ENCODE results near the gene FKBP10.
"Not testable (repeated sequence)": the region's sequence is repeated elsewhere in the genome, so short reads cannot be mapped to it uniquely, and the experiment has no call there.

Gene FKBP10

DNA sequence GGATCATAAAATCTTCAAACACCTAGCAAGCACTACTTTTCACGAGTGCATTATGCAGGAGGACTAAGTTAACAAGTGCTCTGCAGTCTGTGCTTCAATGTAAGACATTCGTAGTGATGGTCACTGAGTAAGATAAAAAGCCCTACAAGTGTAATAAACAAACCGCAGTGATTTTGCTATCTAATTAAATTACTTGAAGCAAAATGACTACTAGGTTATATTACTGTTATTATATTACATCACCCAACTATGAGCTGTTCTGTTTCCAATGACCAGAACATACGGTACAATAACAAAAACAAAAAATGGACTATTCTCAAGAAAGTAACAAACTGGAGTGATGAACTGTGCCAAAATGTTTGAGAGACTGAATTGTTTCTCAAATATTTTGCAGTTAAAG, 36.0 kb downstream of the FKBP10 start:
- ChIA-PET POLR2A (interaction anchor here (1.4 to 2.5 kb wide), 6 partner anchors 12 to 160 kb away, joined by 4 to 11 read pairs (median 6); partner anchors contain the start of genes ACLY, EIF1, KLHL11 and NT5C3B), CTCF (interaction anchor here (1.2 to 1.3 kb wide), 2 partner anchors 14 to 37 kb away, joined by 4 to 6 read pairs; partner anchors contain the start of gene P3H4)
- TF ChIP-seq BHLHE40 (IDR thresholded peaks at IDR 0.05; ENCODE audit: borderline replicate concordance) (no peak), FOXA1 (IDR thresholded peaks at IDR 0.05) (no peak), SUZ12 (IDR thresholded peaks at IDR 0.05) (no peak), NFRKB (IDR thresholded peaks at IDR 0.05) (no peak), L3MBTL2 (conservative IDR thresholded peaks at IDR 0.05) (no peak), FOXK2 (IDR thresholded peaks at IDR 0.05) (no peak), ELF4 (IDR thresholded peaks at IDR 0.05) (no peak), ZNF384 (IDR thresholded peaks at IDR 0.05) (no peak), FOXM1 (IDR thresholded peaks at IDR 0.05; ENCODE audit: borderline replicate concordance) (no peak), LEF1 (IDR thresholded peaks at IDR 0.05; ENCODE audit: borderline replicate concordance) (no peak), SP1 (IDR thresholded peaks at IDR 0.05) (no peak)
- TF ChIP-seq, protein P1, sequence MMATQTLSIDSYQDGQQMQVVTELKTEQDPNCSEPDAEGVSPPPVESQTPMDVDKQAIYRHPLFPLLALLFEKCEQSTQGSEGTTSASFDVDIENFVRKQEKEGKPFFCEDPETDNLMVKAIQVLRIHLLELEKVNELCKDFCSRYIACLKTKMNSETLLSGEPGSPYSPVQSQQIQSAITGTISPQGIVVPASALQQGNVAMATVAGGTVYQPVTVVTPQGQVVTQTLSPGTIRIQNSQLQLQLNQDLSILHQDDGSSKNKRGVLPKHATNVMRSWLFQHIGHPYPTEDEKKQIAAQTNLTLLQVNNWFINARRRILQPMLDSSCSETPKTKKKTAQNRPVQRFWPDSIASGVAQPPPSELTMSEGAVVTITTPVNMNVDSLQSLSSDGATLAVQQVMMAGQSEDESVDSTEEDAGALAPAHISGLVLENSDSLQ (IDR thresholded peaks at IDR 0.05): no peak
- no peak for DNase-seq (ENCODE audit: extremely low spot score)

DNA sequence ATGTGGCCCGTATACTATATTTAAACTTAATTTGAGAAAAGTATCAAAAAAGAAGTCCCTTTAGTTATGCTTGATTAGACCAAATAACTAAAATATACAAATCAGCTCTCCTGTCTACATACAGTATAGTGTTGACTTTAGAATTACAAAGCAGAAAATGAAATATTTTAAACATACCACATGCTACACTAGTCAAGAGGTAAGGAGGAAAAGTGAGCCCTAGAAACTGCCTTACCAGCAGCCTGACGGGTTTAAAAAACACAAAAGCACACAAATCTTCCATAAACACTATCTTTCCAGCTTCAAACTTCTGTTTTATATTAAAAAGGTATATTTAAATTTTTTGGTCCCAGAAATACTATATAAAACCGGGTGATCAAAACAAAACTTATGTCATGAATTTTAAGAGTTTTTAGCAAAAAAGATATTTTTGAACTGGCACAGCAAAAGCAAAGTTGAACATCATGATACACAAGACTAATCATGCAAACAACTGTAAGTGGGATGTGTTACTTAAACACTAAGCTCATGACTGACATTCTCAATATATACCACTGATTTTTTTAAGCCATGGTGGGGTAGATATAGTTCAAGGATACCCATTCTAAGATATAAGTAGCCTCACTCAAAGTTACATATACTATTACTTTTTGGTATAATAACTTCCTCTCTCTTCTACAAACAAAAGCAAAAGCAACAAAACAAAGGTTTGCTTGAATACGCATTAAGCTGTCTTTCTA, 36.6 kb downstream of the FKBP10 start:
- TF ChIP-seq L3MBTL2 (conservative IDR thresholded peaks at IDR 0.05) (no peak), FOXK2 (IDR thresholded peaks at IDR 0.05) (no peak), TARDBP (IDR thresholded peaks at IDR 0.05) (no peak), SP1 (IDR thresholded peaks at IDR 0.05) (no peak), ZNF384 (IDR thresholded peaks at IDR 0.05) (no peak), ARNT (IDR thresholded peaks at IDR 0.05) (no peak), NFRKB (IDR thresholded peaks at IDR 0.05) (no peak), FOXM1 (IDR thresholded peaks at IDR 0.05; ENCODE audit: borderline replicate concordance) (no peak), FOXA1 (IDR thresholded peaks at IDR 0.05) (no peak)
- TF ChIP-seq, protein P1 (IDR thresholded peaks at IDR 0.05): no peak
- DNase-seq (ENCODE audit: extremely low spot score): no peak
- POLR2A ChIA-PET: interaction anchor here (0.8 to 2.5 kb wide), 8 partner anchors 12 to 161 kb away, joined by 3 to 11 read pairs (median 5); partner anchors contain the start of genes ACLY, EIF1 and KLHL11
- CTCF ChIA-PET: interaction anchor here (0.8 to 1.3 kb wide), 4 partner anchors 15 to 159 kb away, joined by 3 to 6 read pairs (median 3); partner anchors contain the start of gene P3H4

DNA sequence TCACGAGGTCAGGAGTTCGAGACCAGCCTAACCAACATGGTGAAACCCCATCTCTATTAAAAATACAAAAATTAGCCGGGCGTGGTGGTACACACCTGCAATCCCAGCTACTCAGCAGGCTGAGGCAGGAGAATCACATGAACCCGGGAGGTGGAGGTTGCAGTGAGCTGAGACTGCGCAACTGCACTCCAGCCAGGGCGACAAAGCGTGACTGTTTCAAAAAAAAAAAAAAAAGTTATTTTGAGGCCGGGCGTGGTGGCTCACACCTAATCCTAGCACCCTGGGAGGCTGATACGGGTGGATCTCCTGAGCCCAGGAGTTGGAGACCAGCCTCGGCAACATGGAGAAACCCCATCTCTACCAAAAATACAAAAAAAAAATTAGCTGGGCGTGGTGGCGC, 38.6 kb downstream of the FKBP10 start:
- POLR2A ChIA-PET: interaction anchor here (1.3 to 1.9 kb wide), 4 partner anchors 14 to 163 kb away, joined by 3 to 7 read pairs (median 5); partner anchors contain the start of genes EIF1, KLHL10, KLHL11 and NT5C3B
- CTCF ChIA-PET: interaction anchor here (0.7 to 0.8 kb wide), 2 partner anchors 50 to 157 kb away, joined by 4 to 7 read pairs; no protein-coding TSS in a partner anchor

DNA sequence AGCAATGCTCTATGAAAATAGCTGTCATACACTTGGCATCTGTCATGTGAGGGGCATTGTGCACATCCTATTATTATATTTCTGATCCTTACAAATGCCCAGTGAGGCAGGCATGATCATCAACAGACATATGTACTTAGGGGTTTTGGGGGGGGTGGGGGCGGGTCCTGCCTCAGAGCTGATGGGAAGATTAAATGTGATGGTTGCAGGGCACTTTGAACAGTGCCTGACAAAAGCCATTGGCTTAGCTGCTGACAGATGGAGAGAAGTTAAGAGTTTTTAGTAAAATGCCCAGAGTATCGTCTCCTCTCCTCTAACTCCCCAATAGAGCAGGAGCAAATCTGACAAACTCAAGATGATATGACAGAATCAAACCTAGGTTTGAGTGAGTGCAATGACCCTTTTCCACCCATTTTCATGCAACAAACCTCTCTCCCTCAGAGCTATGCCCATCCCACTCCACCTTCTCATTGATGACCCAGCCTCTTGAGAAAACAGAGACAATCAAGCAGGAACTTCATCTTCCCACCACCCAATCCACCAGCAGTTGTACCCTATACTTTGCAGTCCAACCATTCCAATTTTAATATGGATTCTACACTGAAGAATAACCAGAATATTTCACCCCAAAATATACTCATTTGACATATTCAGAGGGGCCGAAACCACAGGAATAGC, 47.6 kb downstream of the FKBP10 start:
- DNase-seq (ENCODE audit: extremely low spot score): no peak
- ChIA-PET CTCF (interaction anchor here (0.5 to 1.2 kb wide), 2 partner anchors 74 to 103 kb away, joined by 3 read pairs; partner anchors contain the start of gene JUP), POLR2A (interaction anchor here (1.2 to 1.7 kb wide), 4 partner anchors 12 to 74 kb away, joined by 3 to 4 read pairs (median 4); partner anchors contain the start of genes JUP and P3H4)
- TF ChIP-seq TARDBP (IDR thresholded peaks at IDR 0.05) (no peak), FOXA1 (IDR thresholded peaks at IDR 0.05) (no peak), LEF1 (IDR thresholded peaks at IDR 0.05; ENCODE audit: borderline replicate concordance) (no peak), FOXM1 (IDR thresholded peaks at IDR 0.05; ENCODE audit: borderline replicate concordance) (no peak), L3MBTL2 (conservative IDR thresholded peaks at IDR 0.05) (no peak), HDGF (IDR thresholded peaks at IDR 0.05; ENCODE audit: borderline replicate concordance) (no peak), ARNT (IDR thresholded peaks at IDR 0.05) (no peak), BHLHE40 (IDR thresholded peaks at IDR 0.05; ENCODE audit: borderline replicate concordance) (no peak), NFRKB (IDR thresholded peaks at IDR 0.05) (no peak), SP1 (IDR thresholded peaks at IDR 0.05) (no peak)
- TF ChIP-seq, protein P1 (IDR thresholded peaks at IDR 0.05): no peak

More for the DNA sequence above, 38.6 kb downstream of the FKBP10 start:
- not testable (repeated sequence) for DNase-seq (ENCODE audit: extremely low spot score)

DNA sequence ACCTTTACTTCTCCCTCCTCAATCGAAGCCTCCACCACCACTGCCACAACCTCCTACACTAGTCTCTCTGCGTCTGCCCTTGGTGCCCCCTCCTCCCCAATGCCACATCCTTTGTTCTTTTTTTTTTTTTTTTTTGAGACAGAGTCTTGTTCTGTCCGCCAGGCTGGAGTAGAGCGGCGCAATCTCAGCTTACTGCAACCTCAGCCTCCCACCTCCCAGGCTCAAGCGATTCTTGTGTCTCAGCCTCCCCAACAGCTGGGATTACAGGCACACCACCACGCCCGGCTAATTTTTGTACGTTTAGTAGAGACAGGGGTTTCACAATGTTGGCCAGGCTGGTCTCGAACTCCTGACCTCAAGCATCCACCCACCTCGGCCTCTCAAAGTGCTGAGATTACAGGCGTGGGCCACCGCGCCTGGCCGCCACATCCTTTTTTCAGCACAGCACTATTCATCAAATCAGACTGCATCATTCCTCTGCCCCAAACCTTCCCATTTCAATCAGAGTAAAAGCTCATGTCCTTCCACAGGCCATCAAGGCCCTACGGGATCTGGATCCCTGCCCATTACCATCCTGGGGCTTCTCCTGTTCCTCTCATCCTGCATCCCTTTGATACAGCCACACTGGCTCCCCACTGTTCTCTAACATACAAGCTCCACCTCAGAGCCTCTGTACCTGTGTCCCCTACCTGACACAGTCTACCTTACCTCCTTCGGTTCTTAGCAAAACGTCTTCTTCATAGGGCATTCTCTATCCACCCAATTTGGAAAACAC, 50.5 kb downstream of the FKBP10 start:
- ChIA-PET CTCF (interaction anchor here (1.1 to 1.7 kb wide), 3 partner anchors 77 to 167 kb away, joined by 4 to 5 read pairs (median 4); partner anchors contain the start of gene JUP), POLR2A (interaction anchor here (0.9 to 3.9 kb wide), 13 partner anchors 10 to 174 kb away, joined by 3 to 36 read pairs (median 7); partner anchors contain the start of genes EIF1, FKBP10, JUP and ODAD4)
- no peak for DNase-seq (ENCODE audit: extremely low spot score)
- TF ChIP-seq ZNF384 (IDR thresholded peaks at IDR 0.05) (peak; percentile 90), NFRKB (IDR thresholded peaks at IDR 0.05) (no peak)

Data from HEK293T (cell line).